Esophagus (tissue), 2 donors: Measurements from ENCODE around the gene MGAT5. TPM values are rescaled to one million over a fixed set of nuclear protein-coding genes. Genes with fewer than 3 reads are reported as not detected.

Experiments used
- H3K27ac ChIP-seq, 2 donors: one replicate each; pipeline ENCODE4 v1.5.1; 2013; ENCODE audit warnings: low read depth in 2 of 2, mild to moderate bottlenecking in 2 of 2, inconsistent platforms in 1 of 2, low read length in 1 of 2, moderate library complexity in 1 of 2
- H3K27me3 ChIP-seq, 2 donors: one replicate each; pipeline ENCODE4 v1.6.1; 2013; ENCODE audit warnings: low read length in 2 of 2, control low read depth in 1 of 2, mild to moderate bottlenecking in 1 of 2; ENCODE audit not compliant: insufficient read depth in 2 of 2, control insufficient read depth in 1 of 2
- H3K36me3 ChIP-seq, 2 donors: one replicate each; pipeline ENCODE4 v1.6.1; 2013; ENCODE audit warnings: low read length in 1 of 2; ENCODE audit not compliant: control insufficient read depth in 2 of 2, insufficient read depth in 2 of 2
- H3K4me1 ChIP-seq, 2 donors: one replicate each; pipeline ENCODE4 v1.6.1; 2013; ENCODE audit warnings: low read length in 1 of 2; ENCODE audit not compliant: control insufficient read depth in 2 of 2, insufficient read depth in 2 of 2
- H3K4me3 ChIP-seq, 2 donors: one replicate each; pipeline ENCODE4 v1.5.1; 2013; ENCODE audit warnings: low read length in 2 of 2, mild to moderate bottlenecking in 2 of 2, low read depth in 1 of 2, moderate library complexity in 1 of 2
- H3K9me3 ChIP-seq, 2 donors: one replicate each; pipeline ENCODE4 v1.6.1; 2013; ENCODE audit warnings: mild to moderate bottlenecking in 2 of 2, low read depth in 1 of 2, low read length in 1 of 2, moderate library complexity in 1 of 2; ENCODE audit not compliant: control insufficient read depth in 2 of 2, insufficient read depth in 1 of 2
- WGBS, 2 donors: extraction: QIAGEN DNeasy Blood & Tissue Kit; methylation state at CpG; one replicate each; pipeline ENCODE4 v1.1.7; 2013; 5-methylcytosine and 5-hydroxymethylcytosine counted together
- polyA plus RNA-seq, 2 donors: library from polyadenylated mRNA; stranded (reverse); fragments of 200-250 nt; gene quantifications; one replicate each; pipeline ENCODE4 v1.2.3, GENCODE V29; 2013
- donor health status: healthy with polysubstance abuse.
- donor health status: Bipolar disorder and iron deficiency.

MGAT5 gene
- polyA plus RNA-seq, 2 donors = 3.2 to 4.4 TPM

- WGBS, 2 donors = 48 to 69% methylated on average over 10 of the region's 10 CpGs
- H3K27ac ChIP-seq = peak overlapping the region in 1 of 2 donors; percentile 3
- H3K9me3 ChIP-seq = no peaks in the 10 kb centered on the region
- H3K4me1 ChIP-seq = peaks cover 4 to 6% of the 10 kb centered on the region in 2 donors
- H3K27me3 ChIP-seq = no peaks in the 10 kb centered on the region
- H3K36me3 ChIP-seq = no peaks in the 10 kb centered on the region
- H3K4me3 ChIP-seq = no peak overlapping the region
Observed at GRCh38 chr2:134370655-134371445, 117.0 kb downstream of the MGAT5 start.

GRCh38 chr2:134372141-134372540 lies 118.3 kb downstream of the MGAT5 start:
- no peaks in the 10 kb centered on the region for H3K9me3 ChIP-seq
- 94 to 96% methylated on average over 5 of the region's 5 CpGs for WGBS, 2 donors
- H3K27ac ChIP-seq = no peak overlapping the region
- H3K36me3 ChIP-seq = no peaks in the 10 kb centered on the region
- peaks cover 4 to 8% of the 10 kb centered on the region in 2 donors for H3K4me1 ChIP-seq
- H3K27me3 ChIP-seq = no peaks in the 10 kb centered on the region
- H3K4me3 ChIP-seq = no peak overlapping the region

GRCh38 chr2:134372611-134373131 lies 118.8 kb downstream of the MGAT5 start:
- Histone ChIP-seq H3K36me3 (no peaks in the 10 kb centered on the region), H3K27me3 (no peaks in the 10 kb centered on the region), H3K4me1 (peaks cover 4 to 8% of the 10 kb centered on the region in 2 donors), H3K27ac (no peak overlapping the region), H3K4me3 (no peak overlapping the region), H3K9me3 (no peaks in the 10 kb centered on the region)
- WGBS, 2 donors = 41 to 52% methylated on average over 7 of the region's 7 CpGs

- H3K9me3 ChIP-seq = no peaks in the 10 kb centered on the region
- H3K27me3 ChIP-seq = no peaks in the 10 kb centered on the region
- no peak overlapping the region for H3K27ac ChIP-seq
- no peak overlapping the region for H3K4me3 ChIP-seq
- H3K36me3 ChIP-seq = no peaks in the 10 kb centered on the region
- 41 to 44% methylated on average over 3 of the region's 3 CpGs for WGBS, 2 donors
- peaks cover 7 to 9% of the 10 kb centered on the region in 2 donors for H3K4me1 ChIP-seq
Observed at GRCh38 chr2:134375935-134376334, 122.1 kb downstream of the MGAT5 start.

- Histone ChIP-seq H3K9me3 (no peaks in the 10 kb centered on the region), H3K4me1 (peaks cover 5 to 7% of the 10 kb centered on the region in 2 donors), H3K36me3 (no peaks in the 10 kb centered on the region), H3K27me3 (no peaks in the 10 kb centered on the region), H3K27ac (no peak overlapping the region), H3K4me3 (no peak overlapping the region)
- WGBS, 2 donors = 68 to 75% methylated on average over 7 of the region's 7 CpGs
Observed at GRCh38 chr2:134377730-134378129, 123.9 kb downstream of the MGAT5 start.

- peak overlapping the region in 1 of 2 donors; percentile 53 for H3K27ac ChIP-seq
- H3K4me3 ChIP-seq = no peak overlapping the region
- H3K9me3 ChIP-seq = no peaks in the 10 kb centered on the region
- H3K27me3 ChIP-seq = no peaks in the 10 kb centered on the region
- H3K4me1 ChIP-seq = peaks cover 3 to 7% of the 10 kb centered on the region in 2 donors
- H3K36me3 ChIP-seq = no peaks in the 10 kb centered on the region
- WGBS, 2 donors = 47 to 62% methylated on average over 6 of the region's 6 CpGs
Observed at GRCh38 chr2:134379293-134379692, 125.4 kb downstream of the MGAT5 start.

GRCh38 chr2:134379722-134380121 lies 125.8 kb downstream of the MGAT5 start:
- WGBS, 2 donors = 68 to 80% methylated on average over 3 of the region's 3 CpGs
- H3K4me3 ChIP-seq = no peak overlapping the region
- no peak overlapping the region for H3K27ac ChIP-seq
- H3K4me1 ChIP-seq = peaks cover 3 to 7% of the 10 kb centered on the region in 2 donors
- H3K27me3 ChIP-seq = no peaks in the 10 kb centered on the region
- no peaks in the 10 kb centered on the region for H3K9me3 ChIP-seq
- H3K36me3 ChIP-seq = no peaks in the 10 kb centered on the region

- H3K27ac ChIP-seq = no peak overlapping the region
- WGBS, 2 donors = 91 to 95% methylated on average over 1 of the region's 1 CpG
- no peaks in the 10 kb centered on the region for H3K9me3 ChIP-seq
- peaks cover 3 to 7% of the 10 kb centered on the region in 2 donors for H3K4me1 ChIP-seq
- H3K4me3 ChIP-seq = no peak overlapping the region
- no peaks in the 10 kb centered on the region for H3K36me3 ChIP-seq
- no peaks in the 10 kb centered on the region for H3K27me3 ChIP-seq
Observed at GRCh38 chr2:134381141-134381540, 127.3 kb downstream of the MGAT5 start.

GRCh38 chr2:134384131-134384530 lies 130.3 kb downstream of the MGAT5 start:
- H3K9me3 ChIP-seq = no peaks in the 10 kb centered on the region
- 57 to 76% methylated on average over 4 of the region's 4 CpGs for WGBS, 2 donors
- no peaks in the 10 kb centered on the region for H3K36me3 ChIP-seq
- no peak overlapping the region for H3K4me3 ChIP-seq
- H3K27ac ChIP-seq = no peak overlapping the region
- no peaks in the 10 kb centered on the region for H3K27me3 ChIP-seq
- H3K4me1 ChIP-seq = peaks cover 3 to 6% of the 10 kb centered on the region in 2 donors

- Histone ChIP-seq H3K27ac (no peak overlapping the region), H3K4me1 (no peaks in the 10 kb centered on the region), H3K27me3 (no peaks in the 10 kb centered on the region), H3K9me3 (no peaks in the 10 kb centered on the region), H3K36me3 (no peaks in the 10 kb centered on the region), H3K4me3 (no peak overlapping the region)
- 73 to 92% methylated on average over 2 of the region's 2 CpGs for WGBS, 2 donors
Observed at GRCh38 chr2:134385195-134385594, 131.3 kb downstream of the MGAT5 start.
